HG03432 (cell line): ENCODE data around the gene ZFR.
"Not testable (repeated sequence)": the region's sequence is repeated elsewhere in the genome, so short reads cannot be mapped to it uniquely, and the experiment has no call there.

Experiments
- ATAC-seq: cut with Tn5 transposase; IDR thresholded peaks from one replicate; pipeline ENCODE4 v1.9.1; 2021; ENCODE audit warnings: mild to moderate bottlenecking, moderate library complexity; ENCODE audit not compliant: unreplicated experiment

The ZFR gene

GRCh38 chr5:32325062-32325461 lies 119.5 kb downstream of the ZFR start:
- peak; percentile 70 for ATAC-seq

DNA sequence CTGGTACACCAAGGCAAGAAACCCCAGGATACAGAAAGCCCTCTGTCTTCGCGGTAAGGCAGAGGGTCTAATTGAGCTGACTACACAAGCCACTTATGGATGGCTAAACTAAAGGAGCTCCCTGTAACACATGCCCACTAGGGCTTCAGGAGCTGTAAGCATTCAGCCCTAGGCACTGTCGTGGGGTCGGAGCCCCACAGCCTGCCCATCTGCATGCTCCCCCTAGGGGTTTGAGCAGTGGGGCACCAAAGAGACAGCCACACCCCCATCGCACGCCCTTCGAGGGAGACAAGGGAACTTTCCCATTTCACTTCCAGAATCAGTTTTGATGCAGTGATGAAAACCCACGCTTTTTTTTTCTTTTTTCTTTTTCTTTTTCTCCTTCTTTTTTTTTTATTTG lies 120.8 kb downstream of the ZFR start:
- ATAC-seq, result no peak

DNA sequence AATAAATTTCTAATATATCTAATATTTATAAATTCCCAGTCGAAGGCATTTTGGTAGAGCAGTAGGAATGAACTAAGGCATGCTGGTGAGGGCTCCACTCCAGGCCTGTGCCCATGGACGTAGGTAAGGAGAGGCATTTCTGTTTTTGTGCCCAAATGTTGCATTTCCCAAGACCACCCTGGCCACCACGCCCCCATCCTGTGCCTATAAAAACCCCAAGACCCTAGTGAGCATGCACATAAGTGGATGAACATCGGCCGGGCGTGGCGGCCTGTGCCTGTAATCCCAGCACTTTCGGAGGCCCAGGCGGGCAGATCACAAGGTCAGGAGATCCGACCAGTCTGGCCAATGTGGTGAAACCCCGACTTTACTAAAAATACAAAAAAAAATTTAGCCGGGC lies 121.7 kb downstream of the ZFR start:
- no peak for ATAC-seq

- ATAC-seq, result not testable (repeated sequence)
Measured at GRCh38 chr5:32321787-32322186, 122.8 kb downstream of the ZFR start.

DNA sequence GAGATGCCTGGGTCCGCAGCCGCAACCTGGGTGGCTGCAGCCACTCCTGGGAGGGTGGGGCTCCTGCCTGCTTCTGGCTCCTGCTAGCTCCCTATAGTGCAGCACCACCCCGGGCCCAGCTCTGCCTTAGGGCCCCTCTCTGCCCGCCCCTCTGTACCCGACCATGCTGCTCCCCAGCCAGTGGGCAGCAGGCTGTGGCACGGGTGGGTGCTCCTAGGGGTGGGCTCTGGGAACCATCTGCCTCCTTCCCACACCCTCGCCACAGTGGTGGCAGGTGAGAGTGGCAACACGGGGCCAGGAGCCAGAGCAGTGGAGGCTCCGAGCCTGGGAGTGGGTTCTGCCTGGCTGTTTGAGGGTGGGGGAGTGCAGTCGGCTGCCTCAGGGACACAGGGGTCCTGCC lies 124.0 kb downstream of the ZFR start:
- no peak for ATAC-seq

DNA sequence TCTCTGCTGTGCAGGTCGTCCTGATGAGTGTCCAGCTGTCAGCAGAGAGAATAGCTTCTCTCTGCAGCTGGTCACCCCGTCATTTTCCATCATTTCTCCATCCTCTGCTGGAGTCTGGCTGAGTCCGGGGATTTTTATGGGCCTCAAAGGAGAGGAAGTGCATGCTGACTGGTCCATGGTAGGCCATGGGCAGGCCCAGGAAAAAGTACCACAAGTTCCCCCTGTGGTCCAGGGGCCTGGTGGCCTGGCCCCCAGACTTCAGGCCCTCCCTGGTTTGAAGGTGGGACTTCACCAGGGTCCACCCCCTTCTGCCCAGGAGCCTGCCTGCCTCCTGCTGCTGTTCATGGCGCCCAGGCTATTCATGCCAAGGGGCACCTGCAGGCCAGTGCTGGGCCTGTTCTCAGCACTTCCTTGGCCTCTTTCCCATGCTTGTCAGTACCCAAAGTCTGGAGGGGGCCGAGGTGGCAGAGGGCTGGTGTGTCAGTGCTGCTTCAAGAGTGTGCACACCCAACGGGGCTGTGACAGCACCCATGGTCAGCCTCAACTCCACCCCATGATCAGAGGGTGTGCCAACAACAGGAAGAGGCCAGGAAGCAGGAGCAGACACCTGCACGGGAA lies 124.5 kb downstream of the ZFR start:
- ATAC-seq, result no peak

DNA sequence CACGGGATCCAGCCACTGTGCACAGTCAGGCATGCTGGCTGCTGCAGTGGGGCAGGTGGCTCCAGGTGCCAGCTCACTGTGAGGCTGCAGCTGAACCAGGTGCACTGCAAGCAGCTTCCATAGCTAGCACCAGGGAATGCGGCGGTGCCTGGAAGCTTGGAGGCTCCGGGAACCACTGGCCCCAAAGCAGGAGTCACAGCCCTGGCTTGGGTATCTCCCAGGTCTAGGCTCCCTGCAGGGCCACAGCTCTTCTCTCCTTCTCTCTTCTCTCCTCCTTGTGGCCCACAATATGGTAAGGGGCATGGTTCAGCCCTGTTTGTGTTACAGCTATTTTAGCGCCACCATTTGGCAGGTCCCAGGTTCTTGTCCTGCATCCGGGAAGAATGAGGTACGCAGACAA lies 125.1 kb downstream of the ZFR start:
- ATAC-seq, result no peak

GRCh38 chr5:32317041-32317440 lies 127.5 kb downstream of the ZFR start:
- no peak for ATAC-seq

- no peak for ATAC-seq
Measured at GRCh38 chr5:32315221-32316014, 129.1 kb downstream of the ZFR start.

- no peak for ATAC-seq
Measured at GRCh38 chr5:32314658-32315057, 129.9 kb downstream of the ZFR start.

GRCh38 chr5:32314152-32314488 lies 130.4 kb downstream of the ZFR start:
- not testable (repeated sequence) for ATAC-seq

DNA sequence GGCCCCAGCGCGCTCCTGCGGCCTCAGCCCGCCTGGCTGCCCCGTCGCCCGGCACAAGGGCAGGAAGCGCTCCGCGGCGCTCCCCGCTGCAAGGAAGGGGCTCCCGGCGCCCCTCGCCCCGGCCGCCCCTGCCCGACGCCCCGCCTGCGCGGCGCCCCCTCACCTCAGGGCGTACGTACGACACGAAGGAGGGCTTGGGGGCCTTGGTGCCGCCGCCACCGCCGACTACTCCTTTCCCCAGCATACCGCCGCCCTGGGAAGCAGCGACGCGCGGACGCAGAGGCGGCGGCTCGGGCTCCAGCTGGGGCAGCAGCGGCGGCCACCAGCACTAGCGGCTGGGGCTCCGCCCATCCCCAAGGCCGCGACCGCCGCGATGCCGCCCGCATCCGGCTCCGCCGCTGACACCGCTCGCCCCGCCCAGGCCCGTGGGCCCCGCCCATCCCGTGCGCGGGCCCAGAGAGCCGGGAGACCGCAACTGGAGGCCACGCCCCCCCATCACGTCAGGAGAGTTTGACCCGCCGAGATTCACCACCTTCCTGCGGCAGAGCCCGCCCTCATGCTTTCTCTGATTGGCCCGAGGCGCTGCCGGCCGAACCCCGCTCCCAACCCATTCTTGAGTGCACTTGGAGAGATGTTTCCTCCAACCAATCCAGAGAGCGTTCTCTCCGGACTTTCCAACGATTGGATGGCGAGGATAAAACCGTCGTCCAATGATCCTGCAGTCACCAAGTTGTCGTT lies 131.8 kb downstream of the ZFR start, which contains the start of gene MTMR12:
MTMR12 (minus strand) TSS at position 345 of the 738 bp plus-strand sequence; CDS start at position 244, 101 bp downstream.
- ATAC-seq, result peak; percentile 92

DNA sequence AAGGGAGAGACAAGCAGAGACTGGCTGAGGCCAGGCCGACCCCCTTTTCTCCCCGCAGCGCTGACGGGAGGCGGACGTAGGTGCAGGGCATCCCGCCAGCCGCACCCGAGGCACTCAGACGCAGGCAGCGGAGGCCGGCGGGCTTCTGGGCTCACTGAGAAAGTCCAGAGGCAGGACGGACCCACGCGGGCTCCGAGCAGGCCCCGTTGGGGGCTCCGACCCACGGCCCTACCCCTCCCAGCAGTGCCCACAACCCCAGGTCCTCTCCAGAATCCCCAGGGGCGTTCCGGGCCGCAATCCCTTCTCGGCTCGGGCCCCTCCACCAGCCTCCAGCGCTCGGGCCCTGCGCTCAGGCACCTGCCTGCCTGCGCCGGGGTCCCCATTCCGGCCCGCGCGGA lies 132.3 kb downstream of the ZFR start:
- ATAC-seq, result peak; percentile 36

- no peak for ATAC-seq
Measured at GRCh38 chr5:32311404-32312196, 132.9 kb downstream of the ZFR start.

GRCh38 chr5:32309761-32310160 lies 134.8 kb downstream of the ZFR start:
- ATAC-seq, result no peak

DNA sequence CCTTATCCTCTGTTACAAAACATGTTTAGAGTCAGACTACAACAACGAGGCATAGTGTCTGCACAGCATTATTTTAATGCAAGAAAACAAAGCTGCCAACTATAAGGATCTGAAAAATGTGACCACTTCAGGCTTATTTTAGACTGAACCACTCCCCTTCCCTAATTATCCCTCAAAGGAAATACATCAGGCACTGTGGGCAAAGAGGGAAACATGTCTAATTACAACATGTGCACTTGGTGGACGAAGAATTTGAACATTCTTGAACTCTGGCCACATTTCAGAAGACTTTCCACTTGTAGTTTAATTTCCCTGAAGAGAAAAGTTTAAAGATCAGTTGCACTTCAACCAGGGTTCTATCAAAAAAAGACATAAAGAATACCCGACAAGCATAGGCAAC lies 135.6 kb downstream of the ZFR start:
- ATAC-seq, result no peak

DNA sequence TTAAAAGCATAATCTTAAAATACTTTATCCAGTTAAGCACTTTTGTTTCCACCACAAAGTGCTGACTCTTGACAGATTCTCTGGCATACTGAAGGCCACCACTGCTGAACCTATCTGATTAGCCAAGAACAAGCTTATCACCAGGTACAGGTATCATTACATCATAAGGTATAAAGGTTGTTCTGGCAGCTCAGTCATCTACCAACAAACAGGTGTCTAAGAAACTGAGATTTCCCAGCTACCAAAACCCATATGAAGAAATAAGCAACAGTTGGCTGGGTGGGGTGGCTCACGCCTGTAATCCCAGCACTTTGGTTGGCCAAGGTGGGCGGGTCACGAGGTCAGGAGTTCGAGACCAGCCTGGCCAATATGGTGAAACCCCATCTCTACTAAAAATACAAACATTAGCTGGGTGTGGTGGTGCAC lies 136.8 kb downstream of the ZFR start:
- ATAC-seq, result no peak

- no peak for ATAC-seq
Measured at GRCh38 chr5:32304622-32305021, 139.9 kb downstream of the ZFR start.
